ENCODE measurements around the gene SCLT1. TPM values are rescaled to one million over a fixed set of nuclear protein-coding genes. Genes with fewer than 3 reads are reported as not detected.

SCLT1 gene
- total and polyA plus RNA-seq, 2 of the 8 experiments (the other 6 are each of a cell fraction or from before 2014, with no cell fraction given), result 4.8 to 13.1 TPM

GRCh38 chr4:128876200-128876599 is 217.1 kb downstream of the SCLT1 start:
- Histone ChIP-seq H3K27ac (ENCODE audit: low read depth, low read length) (no peak overlapping the region), H3K4ac (replicated peaks; ENCODE audit: insufficient read length, low read depth, low read length) (no peak overlapping the region), H2BK12ac (ENCODE audit: low read depth, low read length) (no peak overlapping the region), H2BK20ac (ENCODE audit: low read length) (no peak overlapping the region), H3K79me1 (ENCODE audit: low read depth, low read length) (no peaks in the 10 kb centered on the region; the same call in 1 of the 2 replicates), H2BK5ac (ENCODE audit: low read depth, low read length) (no peak overlapping the region), H3K14ac (ENCODE audit: insufficient read length) (no peak overlapping the region), H3K9ac (replicated peaks in 1 of 4; ENCODE audit: extremely low read depth in 1 of 4, low read depth in 3 of 4, low read length in 3 of 4) (no peak overlapping the region), H2BK15ac (ENCODE audit: low read length) (no peak overlapping the region), H3K27me3 (replicated peaks in 1 of 4; ENCODE audit: control insufficient read depth in 3 of 4, extremely low read depth in 1 of 4, insufficient read depth in 3 of 4, low read length in 3 of 4) (no peaks in the 10 kb centered on the region), H4K20me1 (replicated peaks in 1 of 2; ENCODE audit: control insufficient read depth in 1 of 2, insufficient read depth in 2 of 2, low read length in 2 of 2) (peaks cover 3 to 4% of the 10 kb centered on the region in 2 experiments), H4K8ac (ENCODE audit: extremely low read depth, insufficient read depth, low read length) (no peak overlapping the region), H3K36me3 (ENCODE audit: control insufficient read depth in 2 of 4, insufficient read depth in 4 of 4, low read length in 3 of 4) (peaks cover 9 to 34% (median 18%) of the 10 kb centered on the region in 4 experiments), H3K4me3 (ENCODE audit: extremely low read depth in 1 of 4, insufficient read depth in 2 of 4, low read depth in 3 of 4, low read length in 4 of 4) (no peak overlapping the region), H2BK120ac (replicated peaks; ENCODE audit: low read depth, low read length) (no peak overlapping the region), H3K18ac (ENCODE audit: extremely low read depth, low read length) (no peak overlapping the region), H2AFZ (ENCODE audit: low read length) (no peak overlapping the region), H3K4me1 (replicated peaks in 1 of 4; ENCODE audit: control insufficient read depth in 3 of 4, insufficient read depth in 4 of 4, low read length in 3 of 4) (peaks cover 0 to 2% (median 0%) of the 10 kb centered on the region in 4 experiments; a peak in 1 of 7 replicates), H3K56ac (replicated peaks; ENCODE audit: insufficient read length, low read depth, low read length) (no peak overlapping the region), H3K4me2 (ENCODE audit: insufficient read depth in 1 of 2, low read depth in 2 of 2, low read length in 2 of 2) (no peak overlapping the region), H3K9me3 (ENCODE audit: insufficient read depth in 2 of 2, low read depth in 1 of 2, low read length in 1 of 2) (no peaks in the 10 kb centered on the region), H4K5ac (ENCODE audit: insufficient read length, low read depth, low read length) (no peak overlapping the region), H4K91ac (replicated peaks; ENCODE audit: insufficient read length, low read length) (no peak overlapping the region), H3K23ac (ENCODE audit: insufficient read length) (no peak overlapping the region), H3K23me2 (ENCODE audit: low read depth, low read length) (no peaks in the 10 kb centered on the region), H2AK5ac (ENCODE audit: low read depth, low read length) (no peak overlapping the region), H3K79me2 (ENCODE audit: control insufficient read depth in 1 of 2, insufficient read depth in 2 of 2, low read length in 2 of 2) (no peaks in the 10 kb centered on the region)
- POLR2A ChIA-PET (ENCODE audit: partially characterized antibody), result interaction anchor here (1.1 to 3.7 kb wide), 5 partner anchors 7 to 62 kb away, joined by 3 to 15 read pairs (median 4); no protein-coding TSS in a partner anchor
- DNase-seq (ENCODE audit: low read depth in 1 of 2, low spot score in 2 of 2), result no peak
- 85% methylated on average over 2 of the region's 2 CpGs; no CpG with 5 or more reads in 1 of the 2 experiments for WGBS, 2 experiments (ENCODE audit: extremely low coverage in 1 of 2, insufficient coverage in 1 of 2, insufficient read length in 1 of 2, insufficient replicate concordance in 2 of 2, low coverage in 1 of 2, low lambda C conversion rate in 2 of 2, missing lambda C conversion rate in 1 of 2)
- CTCF ChIA-PET (ENCODE audit: partially characterized antibody), result interaction anchor here (2.4 kb wide), 1 partner anchor 13 kb away, joined by 9 read pairs; no protein-coding TSS in a partner anchor
- FAIRE-seq, result no peak
- TF ChIP-seq YY1 (IDR thresholded peaks at IDR 0.05; ENCODE audit: low read depth, low read length) (no peak), NANOG (IDR thresholded peaks at IDR 0.05; ENCODE audit: insufficient read depth, low read depth, low read length, poor library complexity, severe bottlenecking) (no peak), ZNF274 (IDR thresholded peaks at IDR 0.05; ENCODE audit: borderline replicate concordance, extremely low read depth, low read length) (no peak), EGR1 (IDR thresholded peaks at IDR 0.05; ENCODE audit: borderline replicate concordance, low read depth, low read length) (no peak), SIRT6 (IDR thresholded peaks at IDR 0.05; ENCODE audit: low read length) (no peak), MAFK (IDR thresholded peaks at IDR 0.05; ENCODE audit: low read depth, low read length) (no peak), HDAC6 (IDR thresholded peaks at IDR 0.05; ENCODE audit: low read depth, low read length) (no peak), KDM4A (IDR thresholded peaks at IDR 0.05; ENCODE audit: low read depth, low read length, severe bottlenecking) (no peak), JUN (IDR thresholded peaks at IDR 0.05; ENCODE audit: low read depth, low read length) (no peak), KDM5A (IDR thresholded peaks at IDR 0.05; ENCODE audit: low read length) (no peak), GABPA (IDR thresholded peaks at IDR 0.05; ENCODE audit: borderline replicate concordance, insufficient read depth, low read length) (no peak), CREB1 (IDR thresholded peaks at IDR 0.05) (no peak), RNF2 (IDR thresholded peaks at IDR 0.05; ENCODE audit: borderline replicate concordance, low read depth, low read length, missing control alignments, poor library complexity, severe bottlenecking) (no peak), CHD1 (IDR thresholded peaks at IDR 0.05; ENCODE audit: low read depth, low read length) (no peak), BCL11A (IDR thresholded peaks at IDR 0.05; ENCODE audit: low read depth in 2 of 2, low read length in 2 of 2) (no peak)

Measured in H1 (cell line).